Neural progenitor cell (in vitro differentiated cells): ENCODE results near the gene IFNGR2. TPM values are rescaled to one million over a fixed set of nuclear protein-coding genes. Genes with fewer than 3 reads are reported as not detected.

ENCODE experiments used
- DNase-seq: peaks from one replicate; pipeline ENCODE4 v3.0.0-alpha.2; 2016; ENCODE audit warnings: low spot score
- H2AFZ ChIP-seq: fragments of 200-600 bp; sonication (generic); replicated peaks from 2 replicates; pipeline ENCODE4 v1.6.1; 2016; ENCODE audit warnings: antibody characterized with exemption
- H3F3A ChIP-seq: fragments of 200-600 bp; sonication (generic); 2 replicates; pipeline ENCODE4 v1.6.1; 2016; ENCODE audit warnings: antibody characterized with exemption, low read depth
- H3K27ac ChIP-seq: fragments of 200-600 bp; sonication (generic); 2 replicates; pipeline ENCODE4 v1.5.1; 2016; ENCODE audit warnings: mild to moderate bottlenecking
- H3K27me3 ChIP-seq: fragments of 200-600 bp; sonication (generic); 2 replicates; pipeline ENCODE4 v1.6.1; 2016; ENCODE audit warnings: mild to moderate bottlenecking, moderate library complexity
- H3K36me3 ChIP-seq: fragments of 200-600 bp; sonication (generic); 2 replicates; pipeline ENCODE4 v1.5.1; 2016
- H3K4me1 ChIP-seq: fragments of 200-600 bp; sonication (generic); 2 replicates; pipeline ENCODE4 v1.6.1; 2016; ENCODE audit warnings: mixed run types
- H3K4me2 ChIP-seq: fragments of 200-600 bp; sonication (generic); 2 replicates; pipeline ENCODE4 v1.6.1; 2016
- H3K4me3 ChIP-seq: fragments of 200-600 bp; sonication (generic); 2 replicates; pipeline ENCODE4 v1.5.1; 2016
- H3K79me2 ChIP-seq: fragments of 200-600 bp; sonication (generic); 2 replicates; pipeline ENCODE4 v1.6.1; 2016; ENCODE audit warnings: low read depth
- H3K9ac ChIP-seq: fragments of 200-600 bp; sonication (generic); 2 replicates; pipeline ENCODE4 v1.6.1; 2016
- H3K9me3 ChIP-seq: fragments of 200-600 bp; sonication (generic); 2 replicates; pipeline ENCODE4 v1.5.1; 2016; ENCODE audit warnings: low read depth
- H4K20me1 ChIP-seq: fragments of 200-600 bp; sonication (generic); 2 replicates; pipeline ENCODE4 v1.6.1; 2016; ENCODE audit warnings: low read depth
- H3K27ac Mint-ChIP-seq: 3 replicates; pipeline ENCODE4 v1.8.0; 2021; ENCODE audit warnings: mixed read lengths
- H3K27me3 Mint-ChIP-seq: 2 replicates; pipeline ENCODE4 v1.8.0; 2022; ENCODE audit warnings: low read depth, mild to moderate bottlenecking, inconsistent platforms, moderate library complexity, mixed read lengths; ENCODE audit not compliant: insufficient read depth
- H3K36me3 Mint-ChIP-seq: 3 replicates; pipeline ENCODE4 v1.8.0; 2021; ENCODE audit warnings: mixed read lengths
- H3K4me1 Mint-ChIP-seq: 3 replicates; pipeline ENCODE4 v1.8.0; 2021; ENCODE audit warnings: mixed read lengths
- H3K4me3 Mint-ChIP-seq: 3 replicates; pipeline ENCODE4 v1.8.0; 2021; ENCODE audit warnings: mild to moderate bottlenecking, moderate library complexity, mixed read lengths
- H3K9me3 Mint-ChIP-seq: 3 replicates; pipeline ENCODE4 v1.8.0; 2020; ENCODE audit warnings: mixed read lengths
- CTCF ChIP-seq: fragments of 200-600 bp; sonication (generic); IDR thresholded peaks from 2 replicates; pipeline ENCODE4 v1.5.1; 2017; ENCODE audit warnings: antibody characterized with exemption, mild to moderate bottlenecking
- EZH2 ChIP-seq: fragments of 200-600 bp; sonication (generic); IDR thresholded peaks from 2 replicates; pipeline ENCODE4 v1.6.1; 2017; ENCODE audit warnings: antibody characterized with exemption, mild to moderate bottlenecking, moderate library complexity
- EZH2phosphoT487 ChIP-seq: fragments of 200-600 bp; sonication (generic); IDR thresholded peaks from 2 replicates; pipeline ENCODE4 v1.6.1; 2017; ENCODE audit warnings: antibody characterized with exemption
- total RNA-seq: library from RNA; depleted of rRNA; stranded (reverse); fragments of >200 nt; gene quantifications from 2 replicates; pipeline ENCODE4 v1.2.3, GENCODE V29; 2015; ENCODE audit warnings: low replicate concordance

IFNGR2 gene
- total RNA-seq, 1 donor from 2014 or later, result 50.6 TPM

- Mint-ChIP-seq H3K27me3 (peaks cover 5% of the 10 kb centered on the region), H3K4me1 (no peaks in the 10 kb centered on the region), H3K36me3 (peaks cover 30% of the 10 kb centered on the region), H3K9me3 (no peaks in the 10 kb centered on the region), H3K4me3 (no peak overlapping the region), H3K27ac (no peak overlapping the region)
- Histone ChIP-seq H3K79me2 (no peaks in the 10 kb centered on the region), H3K9ac (no peak overlapping the region), H3K4me2 (no peak overlapping the region), H3K4me3 (no peak overlapping the region), H2AFZ (no peak overlapping the region), H3K4me1 (no peaks in the 10 kb centered on the region), H4K20me1 (no peaks in the 10 kb centered on the region), H3K27me3 (no peaks in the 10 kb centered on the region), H3K9me3 (no peaks in the 10 kb centered on the region), H3K27ac (no peak overlapping the region), H3K36me3 (peaks cover 4% of the 10 kb centered on the region), H3F3A (peaks cover 7% of the 10 kb centered on the region)
- no peak for DNase-seq
- TF ChIP-seq EZH2, result no peak
- TF ChIP-seq CTCF, result no peak
- TF ChIP-seq EZH2phosphoT487, result no peak
Measured at GRCh38 chr21:33433001-33433400, 29.8 kb downstream of the IFNGR2 start.

- Histone ChIP-seq H3K4me1 (no peaks in the 10 kb centered on the region), H3F3A (peaks cover 7% of the 10 kb centered on the region), H3K27ac (no peak overlapping the region), H3K9me3 (no peaks in the 10 kb centered on the region), H3K4me2 (no peak overlapping the region), H3K27me3 (no peaks in the 10 kb centered on the region), H3K79me2 (no peaks in the 10 kb centered on the region), H3K9ac (no peak overlapping the region), H3K36me3 (peaks cover 4% of the 10 kb centered on the region), H4K20me1 (no peaks in the 10 kb centered on the region), H2AFZ (no peak overlapping the region), H3K4me3 (no peak overlapping the region)
- no peaks in the 10 kb centered on the region for H3K4me1 Mint-ChIP-seq
- no peak for DNase-seq
- no peak overlapping the region for H3K27ac Mint-ChIP-seq
- H3K9me3 Mint-ChIP-seq, result no peaks in the 10 kb centered on the region
- H3K36me3 Mint-ChIP-seq, result peaks cover 33% of the 10 kb centered on the region
- peaks cover 6% of the 10 kb centered on the region for H3K27me3 Mint-ChIP-seq
- no peak overlapping the region for H3K4me3 Mint-ChIP-seq
- no peak for TF ChIP-seq EZH2
- TF ChIP-seq EZH2phosphoT487, result no peak
Measured at GRCh38 chr21:33433425-33434114, 30.4 kb downstream of the IFNGR2 start.

- H3K27ac ChIP-seq, result no peak overlapping the region
- H3K4me2 ChIP-seq, result no peak overlapping the region
- TF ChIP-seq EZH2 (no peak), EZH2phosphoT487 (no peak), CTCF (no peak)
- H3K9me3 ChIP-seq, result no peaks in the 10 kb centered on the region
- no peak for DNase-seq
- peaks cover 4% of the 10 kb centered on the region for H3K36me3 ChIP-seq
- no peak overlapping the region for H3K4me3 ChIP-seq
- H4K20me1 ChIP-seq, result no peaks in the 10 kb centered on the region
- peaks cover 7% of the 10 kb centered on the region for H3F3A ChIP-seq
- Mint-ChIP-seq H3K4me3 (no peak overlapping the region), H3K4me1 (no peaks in the 10 kb centered on the region), H3K27ac (peak overlapping the region; percentile 47), H3K9me3 (no peaks in the 10 kb centered on the region), H3K36me3 (peaks cover 36% of the 10 kb centered on the region), H3K27me3 (peaks cover 4% of the 10 kb centered on the region)
- H3K4me1 ChIP-seq, result no peaks in the 10 kb centered on the region
- no peaks in the 10 kb centered on the region for H3K79me2 ChIP-seq
- H2AFZ ChIP-seq, result no peak overlapping the region
- H3K27me3 ChIP-seq, result no peaks in the 10 kb centered on the region
- no peak overlapping the region for H3K9ac ChIP-seq
Measured at GRCh38 chr21:33434770-33435360, 31.7 kb downstream of the IFNGR2 start.

- Histone ChIP-seq H3K79me2 (no peaks in the 10 kb centered on the region), H3K4me1 (no peaks in the 10 kb centered on the region), H3K36me3 (peaks cover 4% of the 10 kb centered on the region), H3K4me2 (no peak overlapping the region), H4K20me1 (no peaks in the 10 kb centered on the region), H3K9me3 (no peaks in the 10 kb centered on the region), H3F3A (peaks cover 7% of the 10 kb centered on the region), H3K27ac (no peak overlapping the region), H3K27me3 (no peaks in the 10 kb centered on the region), H2AFZ (no peak overlapping the region), H3K9ac (no peak overlapping the region), H3K4me3 (no peak overlapping the region)
- Mint-ChIP-seq H3K4me3 (no peak overlapping the region), H3K9me3 (no peaks in the 10 kb centered on the region), H3K27me3 (peaks cover 6% of the 10 kb centered on the region), H3K4me1 (no peaks in the 10 kb centered on the region), H3K36me3 (peaks cover 28% of the 10 kb centered on the region), H3K27ac (no peak overlapping the region)
- TF ChIP-seq EZH2, result no peak
- no peak for TF ChIP-seq CTCF
- TF ChIP-seq EZH2phosphoT487, result no peak
- DNase-seq, result no peak
Measured at GRCh38 chr21:33437140-33437539, 33.9 kb downstream of the IFNGR2 start.
